T-helper 2 cell treated with Interferon-gamma antibody and Interleukin-4, amounts not matched to agents 100 ng/mL and 5 ng/mL, for 36 hours (primary cell): ENCODE measurements around the gene FOXC1. TPM values are rescaled to one million over a fixed set of nuclear protein-coding genes. Genes with fewer than 3 reads are reported as not detected.

Source experiments
- intact Hi-C: fragments of 100-400 bp; cut with micrococcal nuclease; formaldehyde crosslinking; loops from one replicate; pipeline ENCODE4 v1.15.1; 2023
- total RNA-seq: library from RNA; stranded (reverse); gene quantifications from 2 replicates; pipeline ENCODE4 v1.2.3, GENCODE V29; 2022

The FOXC1 gene
- not detected in 2 replicates for total RNA-seq

DNA sequence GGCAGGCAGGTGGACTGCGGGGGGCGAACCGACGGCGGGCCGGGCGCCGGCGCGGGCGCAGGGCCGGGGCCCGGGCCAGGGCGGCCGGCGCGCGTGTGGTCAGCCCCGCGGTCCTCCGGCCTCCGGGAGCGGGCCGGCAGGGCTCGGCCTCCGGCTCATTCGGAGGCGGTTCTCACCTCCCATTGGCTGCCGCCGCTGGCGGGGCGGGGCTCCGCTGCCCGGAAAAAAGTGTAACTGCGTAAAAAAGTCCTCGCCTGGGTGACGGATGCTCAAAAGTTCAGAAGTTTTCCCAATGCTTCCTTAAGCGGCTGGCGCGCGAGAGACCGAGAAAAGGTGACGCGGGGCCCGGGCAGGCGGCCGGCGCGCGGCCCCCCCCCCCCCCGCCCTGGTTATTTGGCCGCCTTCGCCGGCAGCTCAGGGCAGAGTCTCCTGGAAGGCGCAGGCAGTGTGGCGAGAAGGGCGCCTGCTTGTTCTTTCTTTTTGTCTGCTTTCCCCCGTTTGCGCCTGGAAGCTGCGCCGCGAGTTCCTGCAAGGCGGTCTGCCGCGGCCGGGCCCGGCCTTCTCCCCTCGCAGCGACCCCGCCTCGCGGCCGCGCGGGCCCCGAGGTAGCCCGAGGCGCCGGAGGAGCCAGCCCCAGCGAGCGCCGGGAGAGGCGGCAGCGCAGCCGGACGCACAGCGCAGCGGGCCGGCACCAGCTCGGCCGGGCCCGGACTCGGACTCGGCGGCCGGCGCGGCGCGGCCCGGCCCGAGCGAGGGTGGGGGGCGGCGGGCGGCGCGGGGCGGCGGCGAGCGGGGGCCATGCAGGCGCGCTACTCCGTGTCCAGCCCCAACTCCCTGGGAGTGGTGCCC, at the start of gene FOXC1:
FOXC1 (plus strand) TSS at position 268 of the 849 bp plus-strand sequence; CDS start at position 799, 531 bp downstream.
- intact Hi-C loops, result loop anchor here (5.0 kb wide), 3 partner anchors 298 to 1622 kb away; partner anchors contain the start of gene FOXQ1

DNA sequence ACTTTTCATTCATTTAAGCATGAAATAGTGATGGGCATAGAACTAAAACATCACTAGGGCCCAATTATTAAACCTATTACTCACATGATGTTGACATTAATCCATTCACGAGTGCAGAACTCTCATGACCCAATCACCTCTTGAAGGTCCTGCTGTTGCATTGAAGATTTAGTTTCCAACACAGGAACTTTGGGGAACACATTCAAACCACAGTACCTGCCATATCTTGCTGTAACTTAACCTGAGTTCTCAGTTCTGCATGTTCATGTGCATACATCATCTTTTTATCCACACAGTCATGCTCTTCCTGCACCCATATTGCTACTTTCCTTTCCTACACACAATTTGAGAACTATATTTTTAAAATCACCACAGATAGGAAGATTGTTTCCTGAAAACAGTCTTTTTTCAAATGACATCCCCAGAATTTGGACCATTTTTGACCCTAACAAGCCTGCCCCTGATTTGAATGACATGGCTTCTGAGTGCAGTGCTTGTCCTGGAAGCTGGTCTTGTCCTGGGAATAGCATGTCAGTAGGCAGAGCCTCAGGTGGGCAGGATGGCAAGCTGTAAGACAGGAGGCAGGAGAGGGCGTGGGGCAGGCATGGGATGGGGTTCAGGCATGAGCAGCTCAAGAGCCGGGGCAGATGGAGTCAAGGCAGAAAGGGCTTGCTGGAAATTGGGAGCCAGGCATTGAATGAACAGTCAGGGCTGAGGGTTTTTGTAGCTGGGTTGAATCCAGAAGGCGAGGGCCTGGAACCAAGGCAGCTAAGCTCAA, 49.2 kb upstream of the FOXC1 start:
- intact Hi-C loops, result no loop called here

DNA sequence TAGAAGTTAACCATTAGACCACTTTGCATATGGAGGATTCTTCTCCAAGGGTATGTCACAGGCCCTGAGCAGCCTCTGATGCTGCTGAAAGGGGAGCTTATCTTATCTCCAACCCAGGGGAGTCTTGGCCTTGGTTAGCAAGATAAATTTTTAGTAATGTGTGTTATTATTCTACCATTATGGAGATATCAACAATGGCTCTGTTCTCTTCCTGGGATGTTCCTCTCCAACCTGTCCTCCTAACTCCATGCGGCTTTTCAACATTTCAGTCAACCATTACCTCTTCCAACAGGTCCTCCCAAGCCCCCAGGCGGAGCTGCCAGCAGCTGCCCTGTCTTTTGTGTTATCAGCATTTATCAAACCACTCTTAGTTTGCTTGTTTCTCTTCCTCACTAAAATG, 48.4 kb upstream of the FOXC1 start:
- intact Hi-C loops, result no loop called here

DNA sequence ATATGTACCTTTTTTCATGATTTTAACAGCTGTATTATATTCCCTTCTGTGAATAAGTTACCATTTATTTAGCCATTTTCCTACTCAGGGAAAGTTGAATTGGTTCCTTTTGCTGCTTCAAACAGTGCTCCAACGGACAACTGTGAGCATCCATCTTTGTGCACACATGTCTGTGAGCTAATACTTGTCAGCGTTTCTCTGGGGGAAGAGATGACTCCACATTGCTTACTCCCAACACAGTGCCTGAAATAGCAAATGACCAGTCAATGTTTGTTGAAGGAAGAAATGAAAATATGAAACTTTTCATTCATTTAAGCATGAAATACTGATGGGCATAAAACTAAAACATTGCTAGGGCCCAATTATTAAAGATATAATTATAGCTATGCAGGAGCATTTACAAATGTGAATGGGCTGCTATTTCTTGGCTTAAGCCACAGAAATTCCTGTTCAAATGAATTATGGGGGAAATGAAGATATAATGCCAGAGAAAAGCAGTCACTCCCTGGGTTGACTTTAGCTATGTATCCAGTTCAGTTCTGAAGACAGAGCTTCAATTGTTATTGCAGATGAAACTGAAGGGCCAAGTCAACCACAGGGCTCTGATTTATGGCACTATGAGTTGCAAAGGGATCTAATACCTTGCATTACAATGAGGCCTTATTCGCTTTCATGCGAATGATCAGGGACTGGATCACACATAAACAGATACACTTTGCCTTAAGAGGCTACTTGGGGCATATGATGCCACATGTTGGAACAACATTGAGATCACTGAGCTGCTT, 47.4 kb upstream of the FOXC1 start:
- intact Hi-C loops, result no loop called here

DNA sequence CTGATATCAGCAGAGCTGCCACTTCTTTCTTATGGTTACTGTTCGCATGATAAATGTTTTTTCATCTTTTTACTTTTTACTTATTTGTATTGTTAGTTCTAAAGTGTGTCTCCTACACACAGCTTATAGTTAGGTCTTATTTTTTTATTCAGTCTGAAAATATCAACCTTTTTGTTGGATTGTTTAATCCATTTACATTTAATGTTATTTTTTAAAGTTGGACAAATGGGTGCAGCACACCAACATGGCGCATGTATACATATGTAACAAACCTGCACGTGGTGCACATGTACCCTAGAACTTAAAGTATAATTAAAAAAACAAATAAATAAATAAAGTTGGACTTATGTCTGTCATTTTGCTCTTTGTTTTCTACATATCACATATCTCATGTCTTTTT, 40.3 kb upstream of the FOXC1 start:
- intact Hi-C loops, result no loop called here

DNA sequence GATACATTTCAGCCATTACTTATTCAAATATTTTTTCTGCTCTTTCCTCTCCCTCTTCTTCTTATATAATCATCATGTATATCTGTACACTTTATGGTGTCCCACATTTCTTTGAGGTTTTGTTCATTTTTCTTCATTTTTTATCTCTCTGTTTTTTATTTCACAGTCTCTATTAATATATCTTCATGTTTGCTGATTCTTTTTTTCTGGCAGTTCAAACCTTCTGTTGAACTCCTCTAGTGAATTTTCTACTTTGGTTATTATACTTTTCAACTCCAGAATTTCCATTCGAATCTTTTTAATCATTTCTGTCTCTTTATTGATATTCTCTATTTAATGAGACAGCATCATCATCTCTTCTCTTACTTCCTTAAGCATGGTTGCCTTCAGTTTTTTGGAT, 38.9 kb upstream of the FOXC1 start:
- intact Hi-C loops, result no loop called here

DNA sequence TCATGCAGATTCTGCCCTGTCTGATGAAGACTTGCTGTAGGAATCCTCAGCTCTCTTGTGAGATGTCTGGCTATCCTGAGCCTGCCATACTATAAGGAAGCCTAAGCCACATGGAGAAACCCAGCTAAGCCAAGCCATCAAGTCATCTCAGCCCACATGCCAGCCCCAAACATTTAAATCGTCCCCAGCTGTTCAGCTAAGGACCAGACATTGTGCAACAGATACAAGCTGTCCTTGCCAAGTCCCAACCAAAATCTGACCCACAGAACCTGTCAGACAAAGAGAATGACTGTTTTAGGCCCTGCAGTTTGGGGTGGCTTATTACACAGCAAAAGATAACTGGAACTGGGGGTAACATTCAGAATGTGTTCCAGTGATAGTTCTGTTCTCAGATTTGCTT, 36.8 kb upstream of the FOXC1 start:
- intact Hi-C loops, result no loop called here

DNA sequence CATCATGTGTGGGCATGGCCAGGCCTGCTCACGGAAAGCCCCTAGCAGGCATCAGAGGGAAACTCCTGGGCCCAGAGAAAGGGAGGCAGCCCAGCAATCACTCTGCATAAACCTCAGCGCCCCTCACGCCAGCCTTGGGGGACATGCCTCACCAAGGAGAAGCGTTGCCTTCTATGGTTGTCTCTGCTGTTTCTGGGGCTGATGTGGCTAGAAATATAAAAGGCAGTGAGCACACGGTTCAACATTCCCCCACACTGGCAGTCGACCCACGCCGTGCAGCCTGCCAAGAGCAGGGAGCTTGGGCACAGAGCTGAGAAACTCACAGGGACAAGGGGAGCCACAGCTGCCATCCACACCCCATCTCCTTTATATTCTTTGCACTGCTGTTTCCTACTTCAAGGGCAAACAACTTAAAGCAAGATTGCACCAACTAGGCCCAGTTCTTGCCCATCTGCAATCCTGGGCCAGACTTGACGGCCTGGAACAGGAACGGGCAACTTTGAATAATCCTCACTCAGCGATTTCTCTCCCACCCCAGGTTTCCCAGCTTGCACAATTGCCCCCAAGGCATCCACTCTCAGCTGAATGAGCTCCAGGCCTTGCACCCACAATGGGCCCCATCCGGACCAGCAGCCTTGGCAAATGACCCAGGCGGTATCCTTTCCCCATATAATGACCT, 35.5 kb upstream of the FOXC1 start:
- intact Hi-C loops, result no loop called here

DNA sequence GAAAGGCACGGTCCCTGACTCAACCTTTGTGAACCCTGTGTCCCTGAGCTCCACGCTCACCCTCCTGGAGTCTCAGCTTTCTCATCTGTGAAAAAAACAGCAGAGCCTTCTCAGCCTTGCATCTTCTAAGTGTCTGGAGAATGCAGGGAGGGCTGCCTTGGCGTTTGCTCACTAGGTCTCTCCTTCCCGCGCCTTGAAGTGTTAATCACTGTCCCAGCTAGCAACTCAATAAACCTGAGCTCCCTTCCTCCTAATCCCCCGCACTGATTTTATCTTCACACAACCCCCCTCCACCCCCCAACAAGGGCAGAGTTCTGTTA, 34.9 kb upstream of the FOXC1 start:
- intact Hi-C loops, result no loop called here

DNA sequence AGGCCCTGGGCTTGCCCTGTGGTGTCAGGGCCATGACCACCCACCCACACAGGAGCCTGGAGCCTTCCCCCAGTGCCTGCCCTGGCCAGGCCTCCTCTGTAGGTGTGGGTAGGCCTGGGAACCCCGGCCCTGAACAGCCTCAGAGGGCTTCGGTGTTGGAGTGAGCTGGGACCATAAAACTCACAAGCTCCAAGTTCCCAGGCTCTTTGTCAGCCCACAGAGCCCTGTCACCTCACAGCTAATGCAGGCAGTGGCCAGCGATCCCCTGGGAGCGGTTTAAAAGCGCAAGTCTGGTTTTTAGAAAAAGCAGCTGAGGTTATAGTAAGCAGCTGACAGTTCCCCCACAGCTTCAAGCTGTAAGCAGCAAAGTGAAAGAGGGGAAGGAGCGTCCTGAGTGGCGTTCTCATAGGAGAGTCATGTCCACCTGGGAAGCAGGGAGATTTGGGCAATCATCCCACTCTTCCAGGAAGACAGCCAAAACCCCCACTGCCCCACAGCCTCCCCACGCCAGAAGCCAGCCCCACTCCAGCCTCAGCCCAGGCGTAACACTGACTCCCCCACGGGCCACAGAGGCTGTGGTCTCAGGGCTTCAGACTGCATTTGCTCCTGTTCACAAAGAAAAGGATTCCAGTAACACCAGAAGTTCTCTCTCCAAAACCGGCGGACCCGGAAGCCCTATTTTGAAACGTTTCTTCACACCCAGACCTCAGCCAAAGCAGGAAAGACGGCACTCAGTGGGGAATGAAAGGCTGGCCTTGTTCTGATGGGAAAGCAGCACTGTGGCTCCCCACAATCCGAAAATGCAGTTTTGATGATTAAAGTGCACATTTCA, 34.3 kb upstream of the FOXC1 start:
- intact Hi-C loops, result no loop called here

DNA sequence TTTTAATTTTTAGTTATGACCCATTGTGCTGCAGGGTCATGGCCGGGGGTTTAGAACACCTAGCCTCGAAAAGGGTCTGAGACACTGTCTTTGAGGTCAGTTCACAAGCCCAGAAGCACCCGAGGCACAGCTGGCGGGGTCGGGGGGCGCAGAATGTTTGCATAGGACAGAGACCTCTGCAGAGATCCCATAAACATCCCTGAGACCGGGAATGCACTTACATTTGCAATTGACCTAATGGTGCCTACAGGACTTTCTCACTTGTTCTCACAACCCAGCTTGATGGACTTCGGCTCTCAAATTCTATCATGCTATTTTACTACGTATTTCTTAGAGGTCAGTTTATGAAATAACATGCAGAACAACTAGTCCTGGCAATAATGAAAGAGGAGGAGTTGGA, 33.5 kb upstream of the FOXC1 start:
- intact Hi-C loops, result no loop called here

DNA sequence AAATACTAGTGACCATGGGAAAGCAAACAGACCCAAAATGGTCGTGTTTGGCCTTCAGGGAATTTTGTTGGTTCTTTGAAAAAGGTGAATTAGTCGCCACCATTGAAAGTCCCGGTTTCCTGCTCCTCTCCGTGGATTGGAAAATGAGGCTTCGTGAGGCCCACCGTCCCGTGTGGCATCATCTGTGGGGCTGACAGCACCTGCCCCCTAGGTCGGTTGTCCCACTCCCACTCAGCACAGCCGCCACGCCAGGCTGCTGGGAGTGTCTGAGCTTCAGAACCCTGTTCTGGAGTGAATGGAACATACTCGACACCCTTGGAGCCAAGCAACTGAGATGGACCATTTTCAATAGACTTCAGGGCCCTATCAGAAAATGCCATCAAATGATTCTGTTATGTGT, 33.0 kb upstream of the FOXC1 start:
- intact Hi-C loops, result no loop called here

DNA sequence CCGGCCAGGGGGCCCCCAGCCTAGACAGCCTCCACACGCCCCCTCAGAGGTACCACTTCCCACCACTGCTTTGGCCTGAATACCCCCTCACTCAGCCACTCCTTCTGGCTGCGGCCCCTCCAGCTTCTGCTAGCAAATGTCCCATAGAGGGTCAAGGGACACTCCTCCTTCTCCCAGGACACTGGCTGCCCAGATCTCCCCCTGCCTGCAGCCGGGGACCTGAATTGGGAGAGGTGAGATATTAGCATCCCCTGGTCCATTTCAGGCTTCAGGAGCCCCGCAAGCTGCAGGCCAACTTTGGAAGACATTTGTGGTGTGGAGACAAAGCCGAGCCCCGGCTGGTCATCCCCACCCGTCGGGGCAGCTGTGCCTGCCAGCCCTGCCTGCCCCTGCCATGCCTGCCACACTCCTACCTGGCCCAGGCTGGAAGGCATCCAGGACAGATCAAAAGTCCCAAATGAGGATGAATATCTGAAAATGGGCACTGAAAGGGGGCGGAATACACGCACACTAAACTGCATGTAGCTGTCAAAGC, 32.5 kb upstream of the FOXC1 start:
- intact Hi-C loops, result no loop called here

DNA sequence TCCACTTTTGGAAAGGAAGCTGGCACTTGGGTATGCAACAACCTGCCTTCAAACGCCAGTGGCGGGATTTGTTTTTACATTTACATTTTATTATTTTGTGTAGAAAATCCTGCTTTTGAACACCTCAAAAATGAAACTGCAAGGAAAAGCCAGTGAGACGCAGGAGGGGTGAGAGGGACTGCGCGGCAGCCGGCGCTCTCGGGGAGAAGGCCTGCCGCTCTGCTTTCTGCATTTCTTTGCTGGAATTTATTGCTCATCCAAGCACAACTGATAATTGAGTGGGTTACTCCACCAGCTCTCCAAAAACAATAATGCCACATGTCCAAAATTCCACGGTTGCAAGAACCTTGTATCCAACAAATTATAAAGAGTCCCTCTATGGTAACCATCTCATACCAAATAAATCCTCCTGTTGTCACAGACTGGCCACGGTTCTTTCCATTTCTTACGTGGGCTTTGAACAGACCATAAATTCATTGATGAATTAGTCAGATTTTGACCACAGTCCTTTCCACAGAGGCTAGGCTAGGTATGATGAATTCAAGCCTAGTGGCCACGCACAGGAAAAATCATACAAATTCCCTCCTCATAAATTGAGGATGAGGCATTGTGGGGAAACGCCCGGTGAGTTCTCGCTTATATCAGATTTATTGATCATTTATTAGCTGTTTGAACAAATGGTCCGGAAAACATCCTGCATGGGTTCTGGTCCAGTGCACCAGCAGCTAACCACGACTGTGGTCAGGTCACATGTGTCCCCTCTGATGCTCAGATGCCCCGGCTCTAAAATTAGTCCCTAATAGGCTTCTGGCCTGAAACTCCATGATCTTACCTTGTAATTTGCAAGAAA, 31.6 kb upstream of the FOXC1 start:
- intact Hi-C loops, result no loop called here

DNA sequence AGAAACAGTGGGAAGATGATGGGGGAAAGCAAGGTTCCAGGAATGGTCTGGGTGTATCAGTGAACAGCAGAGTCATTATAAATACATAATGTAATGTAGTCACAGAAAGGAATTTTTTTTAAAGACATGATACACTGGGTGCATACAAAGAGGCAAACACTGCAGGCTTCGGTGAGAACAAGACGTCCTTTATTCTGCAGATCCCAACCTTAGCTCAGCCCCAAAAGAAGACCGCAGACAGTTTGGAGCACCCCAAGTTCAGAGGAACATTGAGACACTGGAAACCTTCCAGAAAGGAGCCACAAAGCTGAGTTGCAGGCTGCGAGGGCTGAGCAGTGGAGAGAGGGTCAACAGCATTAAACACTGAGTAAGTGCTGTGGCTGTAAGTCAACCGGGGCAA, 30.6 kb upstream of the FOXC1 start:
- intact Hi-C loops, result no loop called here

DNA sequence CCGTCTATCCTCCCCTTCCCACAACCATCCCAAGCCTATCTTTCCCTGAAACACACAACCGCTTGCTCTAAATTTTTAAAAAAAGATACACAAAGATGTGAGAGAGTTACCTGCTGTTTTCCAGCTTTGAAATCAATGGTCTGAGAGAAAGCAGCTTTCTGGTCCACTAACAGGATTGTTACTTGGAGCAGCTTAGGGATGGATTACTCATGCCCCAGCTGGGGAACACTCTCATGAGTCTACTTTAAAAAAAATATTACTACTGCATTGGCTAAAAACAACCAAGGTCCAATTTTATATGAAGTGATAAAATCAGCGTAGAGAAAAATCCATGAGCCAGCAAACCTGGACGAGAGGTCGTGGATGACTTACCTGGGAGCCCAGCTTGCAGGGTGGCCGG, 29.6 kb upstream of the FOXC1 start:
- intact Hi-C loops, result no loop called here

DNA sequence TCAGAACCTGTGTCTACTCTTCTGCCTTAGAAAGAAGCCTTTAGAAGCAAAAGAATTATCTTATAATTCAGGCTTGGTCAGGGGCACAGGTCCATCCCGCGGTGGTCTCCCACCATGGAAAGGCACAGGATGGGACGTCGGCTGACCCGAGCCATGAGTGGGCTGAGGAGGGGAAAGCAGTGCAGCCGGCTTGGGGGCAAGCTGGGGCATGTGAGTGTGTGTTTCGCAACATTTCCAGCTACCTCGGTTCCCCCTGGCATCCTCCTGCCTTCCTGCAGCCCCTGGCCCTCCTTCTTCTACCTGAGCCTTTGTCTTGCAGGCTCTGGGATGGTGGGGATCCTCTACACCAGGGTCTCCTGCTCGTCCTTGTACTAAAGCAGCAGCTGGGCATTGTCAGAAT, 29.1 kb upstream of the FOXC1 start:
- intact Hi-C loops, result no loop called here

DNA sequence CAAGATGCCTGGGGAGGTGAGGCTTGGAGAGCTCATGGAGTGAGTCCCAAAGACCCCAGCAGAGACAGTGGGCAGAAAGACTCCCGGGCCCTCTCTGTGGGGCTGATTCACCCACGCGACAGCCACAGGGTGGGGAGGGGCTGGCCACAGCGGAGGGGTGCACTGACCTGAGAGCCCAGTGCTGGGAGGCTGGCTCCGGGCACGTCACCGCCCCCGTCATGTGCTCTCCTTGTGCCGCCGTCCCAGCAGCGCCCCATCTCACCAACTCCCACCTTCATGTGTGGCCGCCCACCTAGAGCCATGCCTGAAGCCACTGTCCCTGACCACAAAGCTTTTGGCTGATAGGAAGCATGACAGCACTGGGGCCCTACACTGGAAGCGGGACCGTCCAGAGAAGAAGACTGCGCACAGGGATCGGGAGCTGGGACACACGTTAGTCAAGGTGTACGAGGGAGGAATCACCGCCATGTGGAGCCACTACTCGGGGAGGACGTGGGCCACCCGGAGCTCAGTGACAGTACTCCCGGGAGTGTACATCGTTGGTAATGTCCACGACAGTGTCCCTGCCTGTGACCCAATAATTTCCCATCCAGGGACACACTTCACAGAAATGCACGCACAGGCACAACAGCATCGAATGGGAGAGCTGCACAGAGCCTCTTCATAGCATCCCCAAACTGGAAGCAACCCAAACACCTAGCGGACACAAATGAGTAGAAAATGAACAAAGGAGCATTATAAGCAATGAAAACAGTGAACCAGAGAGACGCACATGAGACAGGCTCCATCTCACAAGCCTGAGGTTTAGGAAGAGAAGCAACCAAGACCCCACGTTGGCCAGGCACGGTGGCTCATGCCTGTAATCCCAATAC, 28.4 kb upstream of the FOXC1 start:
- intact Hi-C loops, result no loop called here
